Activated CD8-positive, alpha-beta memory T cell treated with anti-CD3 and anti-CD28 coated beads for 48 hours (primary cell): ENCODE data around the gene FAM222B.
A peak's percentile ranks its signal among the peaks of the same experiment; 100 is the strongest.

Experiments
- DNase-seq, 3 experiments: peaks; one replicate each; pipeline ENCODE4 v3.0.0-alpha.2; 2020; ENCODE audit warnings: low read depth in 2 of 3, low spot score in 2 of 3

The FAM222B gene

GRCh38 chr17:28714281-28714680 lies 128.3 kb downstream of the FAM222B start:
- no peak for DNase-seq

- DNase-seq: no peak
Measured at GRCh38 chr17:28712705-28713415, 129.7 kb downstream of the FAM222B start.

- peak in 1 of 3 experiments; percentile 57 for DNase-seq
Measured at GRCh38 chr17:28712032-28712704, 130.4 kb downstream of the FAM222B start.

- DNase-seq: no peak
Measured at GRCh38 chr17:28711723-28712031, 130.9 kb downstream of the FAM222B start, which contains the start of gene PROCA1. Gene PROCA1 (minus strand): TSS chr17:28711888. CDS start chr17:28711660, 228 bp downstream.

- peak; percentile 79 to 91 (median 83) for DNase-seq
Measured at GRCh38 chr17:28710861-28711722, 131.5 kb downstream of the FAM222B start.

- no peak for DNase-seq
Measured at GRCh38 chr17:28707339-28707720, 135.3 kb downstream of the FAM222B start.

- no peak for DNase-seq
Measured at GRCh38 chr17:28706471-28707338, 135.9 kb downstream of the FAM222B start.
